ENCODE results near the gene KRTAP5-9. TPM values are rescaled to one million over a fixed set of nuclear protein-coding genes. Genes with fewer than 3 reads are reported as not detected.

The KRTAP5-9 gene
- total and polyA plus RNA-seq, 12 donors, result not detected

GRCh38 chr11:71545405-71545966 lies 2.7 kb upstream of the KRTAP5-9 start:
- H3K27ac ChIP-seq, result no peak overlapping the region
- no peak overlapping the region for H3K4me3 ChIP-seq
- H3K36me3 ChIP-seq, result no peaks in the 10 kb centered on the region
- intact Hi-C loops (cut with DNase I), result no loop called here
- no peak for TF ChIP-seq CTCF (IDR thresholded peaks at IDR 0.05)
- peaks cover 0 to 26% (median 0%) of the 10 kb centered on the region in 9 donors for H3K4me1 ChIP-seq
- H3K9me3 ChIP-seq, result peaks cover 0 to 4% (median 0%) of the 10 kb centered on the region in 11 donors
- 83 to 87% methylated on average over 12 of the region's 12 CpGs for WGBS, 2 donors
- no peak for ATAC-seq
- peaks cover 0 to 22% (median 3%) of the 10 kb centered on the region in 7 donors for H3K27me3 ChIP-seq
- DNase-seq, result no peak

- intact Hi-C loops (cut with DNase I), result no loop called here
- ATAC-seq (no peak), DNase-seq (no peak)
- H3K36me3 ChIP-seq, result no peaks in the 10 kb centered on the region
- peaks cover 0 to 18% (median 3%) of the 10 kb centered on the region in 7 donors for H3K27me3 ChIP-seq
- no peaks in the 10 kb centered on the region for H3K9me3 ChIP-seq
- H3K27ac ChIP-seq, result no peak overlapping the region
- peaks cover 0 to 26% (median 0%) of the 10 kb centered on the region in 9 donors for H3K4me1 ChIP-seq
- WGBS, 2 donors, result 41 to 45% methylated on average over 5 of the region's 5 CpGs
- H3K4me3 ChIP-seq, result no peak overlapping the region
- no peak for TF ChIP-seq CTCF (IDR thresholded peaks at IDR 0.05)
Measured at GRCh38 chr11:71548716-71549151, 514 bp downstream of the KRTAP5-9 start.

GRCh38 chr11:71551711-71552110 lies 3.5 kb downstream of the KRTAP5-9 start:
- ATAC-seq (no peak), DNase-seq (no peak)
- Histone ChIP-seq H3K9me3 (no peaks in the 10 kb centered on the region), H3K36me3 (no peaks in the 10 kb centered on the region), H3K27me3 (peaks cover 0 to 14% (median 3%) of the 10 kb centered on the region in 7 donors), H3K4me1 (peaks cover 0 to 26% (median 0%) of the 10 kb centered on the region in 9 donors), H3K4me3 (no peak overlapping the region), H3K27ac (no peak overlapping the region)
- TF ChIP-seq CTCF (IDR thresholded peaks at IDR 0.05), result no peak
- intact Hi-C loops (cut with DNase I), result no loop called here
- 95 to 100% methylated on average over 1 of the region's 1 CpG for WGBS, 2 donors

- TF ChIP-seq CTCF (IDR thresholded peaks at IDR 0.05), result no peak
- H3K4me1 ChIP-seq, result peaks cover 0 to 3% (median 0%) of the 10 kb centered on the region in 9 donors
- H3K4me3 ChIP-seq, result no peak overlapping the region
- no peak overlapping the region for H3K27ac ChIP-seq
- no peaks in the 10 kb centered on the region for H3K36me3 ChIP-seq
- WGBS, 2 donors, result 82 to 85% methylated on average over 6 of the region's 6 CpGs
- H3K9me3 ChIP-seq, result no peaks in the 10 kb centered on the region
- peaks cover 0 to 4% (median 0%) of the 10 kb centered on the region in 7 donors for H3K27me3 ChIP-seq
- intact Hi-C loops (cut with DNase I), result no loop called here
- no peak for DNase-seq
- ATAC-seq, result no peak
Measured at GRCh38 chr11:71554996-71555395, 6.8 kb downstream of the KRTAP5-9 start.

Measured in heart right ventricle (tissue), 16 donors.